ENCODE data around the gene C10orf67. TPM values are rescaled to one million over a fixed set of nuclear protein-coding genes. Genes with fewer than 3 reads are reported as not detected.

The C10orf67 gene
- total and polyA plus RNA-seq, 2 experiments from 2014 or later, result 0.16 TPM; not detected in 1

DNA sequence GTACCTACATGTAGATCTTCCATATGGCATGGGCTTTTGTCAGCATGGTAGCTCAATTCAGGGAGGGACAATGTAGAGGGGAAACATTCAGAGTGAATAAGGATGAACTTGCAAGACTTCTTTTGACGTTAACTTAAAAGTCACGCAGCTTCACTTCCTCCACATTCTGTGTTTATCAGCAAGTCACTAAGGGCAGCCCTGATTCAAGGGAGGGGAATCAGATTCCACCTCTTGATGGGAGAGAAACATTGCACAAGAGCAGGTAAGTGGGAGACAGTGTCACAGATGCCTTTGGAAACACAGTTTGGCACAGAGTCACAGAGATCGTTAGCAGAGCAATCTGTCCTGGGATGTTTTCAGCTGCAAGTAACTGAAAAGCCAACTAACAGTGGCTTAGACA, 26.2 kb downstream of the C10orf67 start (continued):
- TF ChIP-seq, protein P1, sequence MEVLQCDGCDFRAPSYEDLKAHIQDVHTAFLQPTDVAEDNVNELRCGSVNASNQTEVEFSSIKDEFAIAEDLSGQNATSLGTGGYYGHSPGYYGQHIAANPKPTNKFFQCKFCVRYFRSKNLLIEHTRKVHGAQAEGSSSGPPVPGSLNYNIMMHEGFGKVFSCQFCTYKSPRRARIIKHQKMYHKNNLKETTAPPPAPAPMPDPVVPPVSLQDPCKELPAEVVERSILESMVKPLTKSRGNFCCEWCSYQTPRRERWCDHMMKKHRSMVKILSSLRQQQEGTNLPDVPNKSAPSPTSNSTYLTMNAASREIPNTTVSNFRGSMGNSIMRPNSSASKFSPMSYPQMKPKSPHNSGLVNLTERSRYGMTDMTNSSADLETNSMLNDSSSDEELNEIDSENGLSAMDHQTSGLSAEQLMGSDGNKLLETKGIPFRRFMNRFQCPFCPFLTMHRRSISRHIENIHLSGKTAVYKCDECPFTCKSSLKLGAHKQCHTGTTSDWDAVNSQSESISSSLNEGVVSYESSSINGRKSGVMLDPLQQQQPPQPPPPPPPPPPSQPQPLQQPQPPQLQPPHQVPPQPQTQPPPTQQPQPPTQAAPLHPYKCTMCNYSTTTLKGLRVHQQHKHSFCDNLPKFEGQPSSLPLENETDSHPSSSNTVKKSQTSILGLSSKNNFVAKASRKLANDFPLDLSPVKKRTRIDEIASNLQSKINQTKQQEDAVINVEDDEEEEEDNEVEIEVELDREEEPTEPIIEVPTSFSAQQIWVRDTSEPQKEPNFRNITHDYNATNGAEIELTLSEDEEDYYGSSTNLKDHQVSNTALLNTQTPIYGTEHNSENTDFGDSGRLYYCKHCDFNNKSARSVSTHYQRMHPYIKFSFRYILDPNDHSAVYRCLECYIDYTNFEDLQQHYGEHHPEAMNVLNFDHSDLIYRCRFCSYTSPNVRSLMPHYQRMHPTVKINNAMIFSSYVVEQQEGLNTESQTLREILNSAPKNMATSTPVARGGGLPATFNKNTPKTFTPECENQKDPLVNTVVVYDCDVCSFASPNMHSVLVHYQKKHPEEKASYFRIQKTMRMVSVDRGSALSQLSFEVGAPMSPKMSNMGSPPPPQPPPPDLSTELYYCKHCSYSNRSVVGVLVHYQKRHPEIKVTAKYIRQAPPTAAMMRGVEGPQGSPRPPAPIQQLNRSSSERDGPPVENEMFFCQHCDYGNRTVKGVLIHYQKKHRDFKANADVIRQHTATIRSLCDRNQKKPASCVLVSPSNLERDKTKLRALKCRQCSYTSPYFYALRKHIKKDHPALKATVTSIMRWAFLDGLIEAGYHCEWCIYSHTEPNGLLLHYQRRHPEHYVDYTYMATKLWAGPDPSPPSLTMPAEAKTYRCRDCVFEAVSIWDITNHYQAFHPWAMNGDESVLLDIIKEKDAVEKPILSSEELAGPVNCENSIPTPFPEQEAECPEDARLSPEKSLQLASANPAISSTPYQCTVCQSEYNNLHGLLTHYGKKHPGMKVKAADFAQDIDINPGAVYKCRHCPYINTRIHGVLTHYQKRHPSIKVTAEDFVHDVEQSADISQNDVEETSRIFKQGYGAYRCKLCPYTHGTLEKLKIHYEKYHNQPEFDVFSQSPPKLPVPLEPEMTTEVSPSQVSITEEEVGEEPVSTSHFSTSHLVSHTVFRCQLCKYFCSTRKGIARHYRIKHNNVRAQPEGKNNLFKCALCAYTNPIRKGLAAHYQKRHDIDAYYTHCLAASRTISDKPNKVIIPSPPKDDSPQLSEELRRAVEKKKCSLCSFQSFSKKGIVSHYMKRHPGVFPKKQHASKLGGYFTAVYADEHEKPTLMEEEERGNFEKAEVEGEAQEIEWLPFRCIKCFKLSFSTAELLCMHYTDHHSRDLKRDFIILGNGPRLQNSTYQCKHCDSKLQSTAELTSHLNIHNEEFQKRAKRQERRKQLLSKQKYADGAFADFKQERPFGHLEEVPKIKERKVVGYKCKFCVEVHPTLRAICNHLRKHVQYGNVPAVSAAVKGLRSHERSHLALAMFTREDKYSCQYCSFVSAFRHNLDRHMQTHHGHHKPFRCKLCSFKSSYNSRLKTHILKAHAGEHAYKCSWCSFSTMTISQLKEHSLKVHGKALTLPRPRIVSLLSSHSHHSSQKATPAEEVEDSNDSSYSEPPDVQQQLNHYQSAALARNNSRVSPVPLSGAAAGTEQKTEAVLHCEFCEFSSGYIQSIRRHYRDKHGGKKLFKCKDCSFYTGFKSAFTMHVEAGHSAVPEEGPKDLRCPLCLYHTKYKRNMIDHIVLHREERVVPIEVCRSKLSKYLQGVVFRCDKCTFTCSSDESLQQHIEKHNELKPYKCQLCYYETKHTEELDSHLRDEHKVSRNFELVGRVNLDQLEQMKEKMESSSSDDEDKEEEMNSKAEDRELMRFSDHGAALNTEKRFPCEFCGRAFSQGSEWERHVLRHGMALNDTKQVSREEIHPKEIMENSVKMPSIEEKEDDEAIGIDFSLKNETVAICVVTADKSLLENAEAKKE (CRISPR knock-in tag; IDR thresholded peaks at IDR 0.05), result no peak
- no peak for TF ChIP-seq POLR2AphosphoS5 (IDR thresholded peaks at IDR 0.05; ENCODE audit: low read depth)

GRCh38 chr10:23317416-23317815, 27.2 kb downstream of the C10orf67 start:
- H3K4me3 ChIP-seq, result no peak overlapping the region
- H3K36me3 Mint-ChIP-seq (ENCODE audit: low read depth), result 0 out of 3 replicates have a peak, but pooled peaks cover 6% of the 10 kb centered on the region
- H3K27me3 Mint-ChIP-seq (ENCODE audit: insufficient read depth, low read depth, poor library complexity), result peaks cover 4% of the 10 kb centered on the region
- H2AFZ ChIP-seq, result no peak overlapping the region
- H3K36me3 ChIP-seq (ENCODE audit: insufficient read depth), result no peaks in the 10 kb centered on the region
- no peak overlapping the region for H3K4me2 ChIP-seq
- no peaks in the 10 kb centered on the region for H3F3A ChIP-seq (replicated peaks; ENCODE audit: low read depth)
- H3K27ac Mint-ChIP-seq, result no peak overlapping the region
- no peaks in the 10 kb centered on the region for H3K9me2 ChIP-seq (ENCODE audit: insufficient read depth)
- no peaks in the 10 kb centered on the region for H3K27me3 ChIP-seq (ENCODE audit: insufficient read depth)
- H3K4me3 Mint-ChIP-seq, result no peak overlapping the region
- H3K4me1 Mint-ChIP-seq, result no peaks in the 10 kb centered on the region
- peaks cover 13% of the 10 kb centered on the region for H3K9me3 Mint-ChIP-seq
- ATAC-seq, result no peak
- H4K20me1 ChIP-seq (replicated peaks; ENCODE audit: insufficient read depth), result no peaks in the 10 kb centered on the region
- H3K27ac ChIP-seq (ENCODE audit: low read depth), result no peak overlapping the region
- H3K79me2 ChIP-seq (replicated peaks; ENCODE audit: insufficient read depth), result no peaks in the 10 kb centered on the region
- no peaks in the 10 kb centered on the region for H3K4me1 ChIP-seq (ENCODE audit: insufficient read depth)
- TF ChIP-seq EZH2 (IDR thresholded peaks at IDR 0.05; ENCODE audit: low read depth, unreplicated experiment) (no peak), STAT1 (IDR thresholded peaks at IDR 0.05; ENCODE audit: unreplicated experiment) (no peak), ZNF114 (CRISPR knock-in tag; IDR thresholded peaks at IDR 0.05) (no peak)
- no peak for DNase-seq (ENCODE audit: low spot score)

GRCh38 chr10:23316406-23316805, 28.2 kb downstream of the C10orf67 start:
- no peaks in the 10 kb centered on the region for H3K79me2 ChIP-seq (replicated peaks; ENCODE audit: insufficient read depth)
- H3K4me3 ChIP-seq, result no peak overlapping the region
- H2AFZ ChIP-seq, result no peak overlapping the region
- H3K27ac Mint-ChIP-seq, result no peak overlapping the region
- peaks cover 4% of the 10 kb centered on the region for H3K27me3 Mint-ChIP-seq (ENCODE audit: insufficient read depth, low read depth, poor library complexity)
- no peaks in the 10 kb centered on the region for H3K27me3 ChIP-seq (ENCODE audit: insufficient read depth)
- no peak for ATAC-seq
- H3K27ac ChIP-seq (ENCODE audit: low read depth), result no peak overlapping the region
- H3K4me1 Mint-ChIP-seq, result no peaks in the 10 kb centered on the region
- no peaks in the 10 kb centered on the region for H4K20me1 ChIP-seq (replicated peaks; ENCODE audit: insufficient read depth)
- H3F3A ChIP-seq (replicated peaks; ENCODE audit: low read depth), result no peaks in the 10 kb centered on the region
- no peak for DNase-seq (ENCODE audit: low spot score)
- 0 out of 3 replicates have a peak, but pooled peaks cover 6% of the 10 kb centered on the region for H3K36me3 Mint-ChIP-seq (ENCODE audit: low read depth)
- H3K9me3 Mint-ChIP-seq, result peaks cover 13% of the 10 kb centered on the region
- H3K4me2 ChIP-seq, result no peak overlapping the region
- no peaks in the 10 kb centered on the region for H3K9me2 ChIP-seq (ENCODE audit: insufficient read depth)
- no peaks in the 10 kb centered on the region for H3K36me3 ChIP-seq (ENCODE audit: insufficient read depth)
- H3K4me1 ChIP-seq (ENCODE audit: insufficient read depth), result no peaks in the 10 kb centered on the region
- no peak overlapping the region for H3K4me3 Mint-ChIP-seq
- TF ChIP-seq JUNB (IDR thresholded peaks at IDR 0.05; ENCODE audit: unreplicated experiment), result no peak
- TF ChIP-seq STAT1 (IDR thresholded peaks at IDR 0.05; ENCODE audit: unreplicated experiment), result no peak
- TF ChIP-seq ZNF114 (CRISPR knock-in tag; IDR thresholded peaks at IDR 0.05), result no peak
- TF ChIP-seq, protein P2, sequence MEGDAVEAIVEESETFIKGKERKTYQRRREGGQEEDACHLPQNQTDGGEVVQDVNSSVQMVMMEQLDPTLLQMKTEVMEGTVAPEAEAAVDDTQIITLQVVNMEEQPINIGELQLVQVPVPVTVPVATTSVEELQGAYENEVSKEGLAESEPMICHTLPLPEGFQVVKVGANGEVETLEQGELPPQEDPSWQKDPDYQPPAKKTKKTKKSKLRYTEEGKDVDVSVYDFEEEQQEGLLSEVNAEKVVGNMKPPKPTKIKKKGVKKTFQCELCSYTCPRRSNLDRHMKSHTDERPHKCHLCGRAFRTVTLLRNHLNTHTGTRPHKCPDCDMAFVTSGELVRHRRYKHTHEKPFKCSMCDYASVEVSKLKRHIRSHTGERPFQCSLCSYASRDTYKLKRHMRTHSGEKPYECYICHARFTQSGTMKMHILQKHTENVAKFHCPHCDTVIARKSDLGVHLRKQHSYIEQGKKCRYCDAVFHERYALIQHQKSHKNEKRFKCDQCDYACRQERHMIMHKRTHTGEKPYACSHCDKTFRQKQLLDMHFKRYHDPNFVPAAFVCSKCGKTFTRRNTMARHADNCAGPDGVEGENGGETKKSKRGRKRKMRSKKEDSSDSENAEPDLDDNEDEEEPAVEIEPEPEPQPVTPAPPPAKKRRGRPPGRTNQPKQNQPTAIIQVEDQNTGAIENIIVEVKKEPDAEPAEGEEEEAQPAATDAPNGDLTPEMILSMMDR (conservative IDR thresholded peaks at IDR 0.05; ENCODE audit: low read depth in 2 of 2), result no peak
- TF ChIP-seq ETS1 (IDR thresholded peaks at IDR 0.05), result no peak
- no peak for TF ChIP-seq EZH2 (IDR thresholded peaks at IDR 0.05; ENCODE audit: low read depth, unreplicated experiment)
- no peak for TF ChIP-seq CREB1 (CRISPR knock-in tag; IDR thresholded peaks at IDR 0.05; ENCODE audit: low read depth)
- TF ChIP-seq POLR2AphosphoS5 (IDR thresholded peaks at IDR 0.05; ENCODE audit: low read depth), result no peak
